PC-3 (cell line): ENCODE data around the gene PRKN. TPM values are rescaled to one million over a fixed set of nuclear protein-coding genes. Genes with fewer than 3 reads are reported as not detected.

Experiments
- ATAC-seq: fragments of 200-7000 bp; cut with Tn5 transposase; 2 replicates; pipeline ENCODE4 v1.9.1; 2020; ENCODE audit warnings: mild to moderate bottlenecking, moderate library complexity
- BruUV-seq: library from RNA; stranded (reverse); fragments of 400-500 nt; replicated peaks from 2 replicates; lab custom pipeline; 2021; lab: Mats Ljungman, UMichigan
- CTCF ChIA-PET: fragments of 300-600 bp; sonication (Branson Sonifier 250); formaldehyde crosslinking; loops from one replicate; lab custom pipeline; 2022; ENCODE audit warnings: antibody characterized with exemption; lab: Charles Lee
- POLR2A ChIA-PET: fragments of 300-600 bp; sonication (Branson Sonifier 250); formaldehyde crosslinking; loops from one replicate; lab custom pipeline; 2022; ENCODE audit warnings: antibody characterized with exemption; ENCODE audit not compliant: unreplicated experiment; lab: Charles Lee
- DNase-seq: peaks from one replicate; pipeline ENCODE4 v3.0.0-alpha.2; 2015
- H2AFZ ChIP-seq: fragments of 300-600 bp; sonication (generic); 2 replicates; pipeline ENCODE4 v1.6.0; 2016; ENCODE audit warnings: antibody characterized with exemption, low read length
- H3F3A ChIP-seq: fragments of 300-600 bp; sonication (generic); one replicate; pipeline ENCODE4 v1.6.0; 2017; ENCODE audit warnings: antibody characterized with exemption, low read length, control low read depth, mild to moderate bottlenecking; ENCODE audit not compliant: unreplicated experiment
- H3K27ac ChIP-seq: fragments of 300-600 bp; sonication (generic); 2 replicates; pipeline ENCODE4 v1.5.1; 2016; ENCODE audit warnings: mild to moderate bottlenecking, low read length
- H3K27me3 ChIP-seq: fragments of 300-600 bp; sonication (generic); 2 replicates; pipeline ENCODE4 v1.6.1; 2016; ENCODE audit warnings: low read length, mixed read lengths
- H3K36me3 ChIP-seq: fragments of 300-600 bp; sonication (generic); 2 replicates; pipeline ENCODE4 v1.6.1; 2016; ENCODE audit warnings: low read depth, mixed run types, low read length, mixed read lengths
- H3K4me1 ChIP-seq: fragments of 300-600 bp; sonication (generic); 2 replicates; pipeline ENCODE4 v1.5.1; 2016; ENCODE audit warnings: low read length; ENCODE audit not compliant: insufficient read depth
- H3K4me2 ChIP-seq: fragments of 300-600 bp; sonication (generic); 2 replicates; pipeline ENCODE4 v1.6.0; 2016; ENCODE audit warnings: low read length
- H3K4me3 ChIP-seq: fragments of 300-600 bp; sonication (generic); 2 replicates; pipeline ENCODE4 v1.5.1; 2016; ENCODE audit warnings: mild to moderate bottlenecking, low read length, mixed read lengths
- H3K79me2 ChIP-seq: fragments of 300-600 bp; sonication (generic); 2 replicates; pipeline ENCODE4 v1.6.1; 2017; ENCODE audit warnings: low read length, mixed read lengths
- H3K9ac ChIP-seq: fragments of 300-600 bp; sonication (generic); 2 replicates; pipeline ENCODE4 v1.6.0; 2016; ENCODE audit warnings: mild to moderate bottlenecking, low read length
- H3K9me2 ChIP-seq: fragments of 300-600 bp; sonication (generic); replicated peaks from 2 replicates; pipeline ENCODE4 v1.6.1; 2016; ENCODE audit warnings: mixed run types, low read length, mixed read lengths
- H3K9me3 ChIP-seq: fragments of 300-600 bp; sonication (generic); 2 replicates; pipeline ENCODE4 v1.6.1; 2016; ENCODE audit warnings: low read length, mixed read lengths
- H4K20me1 ChIP-seq: fragments of 300-600 bp; sonication (generic); 2 replicates; pipeline ENCODE4 v1.6.1; 2016; ENCODE audit warnings: low read length, mixed read lengths
- EZH2 ChIP-seq: fragments of 300-600 bp; sonication (generic); IDR thresholded peaks from one replicate; pipeline ENCODE4 v1.6.1; 2017; ENCODE audit warnings: antibody characterized with exemption, mild to moderate bottlenecking, low read length; ENCODE audit not compliant: unreplicated experiment
- EZH2phosphoT487 ChIP-seq: fragments of 300-600 bp; sonication (generic); IDR thresholded peaks from 2 replicates; pipeline ENCODE4 v1.6.1; 2018; ENCODE audit warnings: mild to moderate bottlenecking, antibody characterized with exemption, low read length, borderline replicate concordance
- intact Hi-C: fragments of 100-400 bp; cut with micrococcal nuclease; formaldehyde crosslinking; loops from 2 replicates; pipeline ENCODE4 v1.9.0; 2023
- total RNA-seq: library from RNA; depleted of rRNA; stranded (reverse); fragments of >200 nt; gene quantifications from 2 replicates; pipeline ENCODE4 v1.2.3, GENCODE V29; 2014
- TF ChIP-seq, protein P1 (sequence below): fragments of 300-600 bp; sonication (generic); conservative IDR thresholded peaks from 2 replicates; pipeline ENCODE4 v1.5.1; 2017; ENCODE audit warnings: antibody characterized with exemption, low read depth, mild to moderate bottlenecking, low read length

The PRKN gene
- total RNA-seq, 1 experiment from 2014 or later, result not detected

DNA sequence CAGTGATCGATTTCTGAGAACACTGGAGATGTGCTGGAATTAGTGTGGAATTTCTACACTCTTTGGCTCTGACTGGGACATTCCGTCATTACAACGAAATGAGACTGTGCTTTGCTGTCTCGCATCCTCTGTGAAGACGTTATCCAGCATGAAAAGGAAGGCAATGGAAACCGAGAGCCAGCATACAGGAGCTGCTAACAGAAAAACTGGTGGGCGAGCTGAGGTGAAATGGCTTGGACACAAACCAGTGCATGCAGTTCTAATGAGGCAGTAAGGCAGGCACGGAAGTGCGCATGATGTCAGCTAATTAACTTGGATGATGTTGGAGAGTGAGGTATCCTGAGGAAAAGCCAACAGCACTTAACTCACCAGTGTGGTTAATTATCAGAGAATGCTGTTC lies 1250.9 kb downstream of the PRKN start:
- no peak for ATAC-seq

DNA sequence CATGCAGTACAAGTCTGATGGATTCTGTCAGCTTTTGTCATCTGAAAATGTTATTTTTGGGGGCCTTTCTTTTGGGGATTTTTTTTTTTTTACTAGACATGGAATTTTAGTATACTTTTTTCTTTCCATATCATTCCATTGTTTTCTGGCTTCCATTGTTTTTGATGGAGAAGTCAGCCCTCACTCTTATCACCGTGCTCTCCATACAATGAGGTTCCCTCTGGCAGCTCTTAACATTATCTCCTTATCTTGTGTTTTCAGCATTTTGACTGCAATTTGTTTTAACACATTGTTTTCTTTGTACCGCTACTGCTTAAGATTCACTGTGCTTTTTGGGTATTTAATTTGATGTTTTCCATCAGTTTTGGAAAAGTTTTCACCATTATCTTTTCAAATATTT lies 1262.2 kb downstream of the PRKN start:
- H3K27ac ChIP-seq, result no peak overlapping the region
- H3F3A ChIP-seq, result no peaks in the 10 kb centered on the region
- H3K4me1 ChIP-seq, result peaks cover 14% of the 10 kb centered on the region; the same call in 1 of the 2 replicates
- no peaks in the 10 kb centered on the region for H3K9me2 ChIP-seq
- intact Hi-C loops, result no loop called here
- POLR2A ChIA-PET, result no interaction called here
- no peaks in the 10 kb centered on the region for H3K36me3 ChIP-seq
- H2AFZ ChIP-seq, result no peak overlapping the region
- H3K9me3 ChIP-seq, result no peaks in the 10 kb centered on the region
- H3K4me3 ChIP-seq, result no peak overlapping the region
- no peak overlapping the region for H3K4me2 ChIP-seq
- ATAC-seq, result no peak
- H3K79me2 ChIP-seq, result no peaks in the 10 kb centered on the region
- DNase-seq, result no peak
- no peak overlapping the region for H3K9ac ChIP-seq
- CTCF ChIA-PET, result no interaction called here
- H3K27me3 ChIP-seq, result no peaks in the 10 kb centered on the region
- no peaks in the 10 kb centered on the region for H4K20me1 ChIP-seq
- no TSS peak for BruUV-seq
- TF ChIP-seq EZH2phosphoT487, result no peak
- no peak for TF ChIP-seq EZH2
- TF ChIP-seq, protein P1, sequence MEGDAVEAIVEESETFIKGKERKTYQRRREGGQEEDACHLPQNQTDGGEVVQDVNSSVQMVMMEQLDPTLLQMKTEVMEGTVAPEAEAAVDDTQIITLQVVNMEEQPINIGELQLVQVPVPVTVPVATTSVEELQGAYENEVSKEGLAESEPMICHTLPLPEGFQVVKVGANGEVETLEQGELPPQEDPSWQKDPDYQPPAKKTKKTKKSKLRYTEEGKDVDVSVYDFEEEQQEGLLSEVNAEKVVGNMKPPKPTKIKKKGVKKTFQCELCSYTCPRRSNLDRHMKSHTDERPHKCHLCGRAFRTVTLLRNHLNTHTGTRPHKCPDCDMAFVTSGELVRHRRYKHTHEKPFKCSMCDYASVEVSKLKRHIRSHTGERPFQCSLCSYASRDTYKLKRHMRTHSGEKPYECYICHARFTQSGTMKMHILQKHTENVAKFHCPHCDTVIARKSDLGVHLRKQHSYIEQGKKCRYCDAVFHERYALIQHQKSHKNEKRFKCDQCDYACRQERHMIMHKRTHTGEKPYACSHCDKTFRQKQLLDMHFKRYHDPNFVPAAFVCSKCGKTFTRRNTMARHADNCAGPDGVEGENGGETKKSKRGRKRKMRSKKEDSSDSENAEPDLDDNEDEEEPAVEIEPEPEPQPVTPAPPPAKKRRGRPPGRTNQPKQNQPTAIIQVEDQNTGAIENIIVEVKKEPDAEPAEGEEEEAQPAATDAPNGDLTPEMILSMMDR, result no peak

More for the DNA sequence above, 1250.9 kb downstream of the PRKN start:
- Histone ChIP-seq H3K79me2 (no peaks in the 10 kb centered on the region), H3K9me2 (no peaks in the 10 kb centered on the region), H3K36me3 (no peaks in the 10 kb centered on the region), H3K4me3 (no peak overlapping the region), H3F3A (no peaks in the 10 kb centered on the region), H3K27me3 (no peaks in the 10 kb centered on the region), H2AFZ (peak overlapping the region; percentile 43; the same call in 1 of the 2 replicates), H3K4me1 (no peaks in the 10 kb centered on the region), H3K4me2 (no peak overlapping the region), H3K9me3 (no peaks in the 10 kb centered on the region), H4K20me1 (no peaks in the 10 kb centered on the region), H3K27ac (no peak overlapping the region), H3K9ac (no peak overlapping the region)
- no TSS peak for BruUV-seq
- DNase-seq, result no peak
- intact Hi-C loops, result no loop called here
- TF ChIP-seq EZH2 (no peak), EZH2phosphoT487 (no peak)
- TF ChIP-seq, protein P1, result no peak
- POLR2A ChIA-PET, result no interaction called here
- CTCF ChIA-PET, result no interaction called here

DNA sequence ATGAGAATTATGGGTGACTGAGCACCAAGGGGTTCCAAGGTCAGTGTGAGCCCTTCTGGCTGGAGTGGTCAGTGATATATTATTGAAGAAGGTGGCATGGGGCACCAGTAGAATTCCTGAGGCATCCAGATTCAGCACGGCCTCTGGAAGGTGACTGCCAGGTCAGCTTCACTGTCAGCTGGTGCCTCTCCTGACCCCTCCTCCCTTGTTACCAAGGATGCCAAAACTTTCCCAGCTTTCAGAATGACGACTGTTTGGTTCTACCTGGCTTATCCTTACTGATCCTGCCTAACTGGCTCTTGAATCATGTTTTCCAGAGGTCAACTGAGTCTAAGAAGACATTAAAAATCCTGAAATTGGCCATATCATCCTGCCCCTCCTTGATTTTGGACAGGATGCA lies 1264.5 kb downstream of the PRKN start:
- intact Hi-C loops, result no loop called here
- Histone ChIP-seq H3K27me3 (no peaks in the 10 kb centered on the region), H2AFZ (no peak overlapping the region), H3K9me3 (no peaks in the 10 kb centered on the region), H4K20me1 (no peaks in the 10 kb centered on the region), H3K4me1 (peaks cover 19% of the 10 kb centered on the region; the same call in 1 of the 2 replicates), H3F3A (no peaks in the 10 kb centered on the region), H3K27ac (no peak overlapping the region), H3K79me2 (no peaks in the 10 kb centered on the region), H3K36me3 (no peaks in the 10 kb centered on the region), H3K4me3 (no peak overlapping the region), H3K4me2 (no peak overlapping the region), H3K9me2 (no peaks in the 10 kb centered on the region), H3K9ac (no peak overlapping the region)
- DNase-seq (peak; percentile 40), ATAC-seq (no peak)
- BruUV-seq, result no TSS peak
- TF ChIP-seq EZH2phosphoT487, result no peak
- no peak for TF ChIP-seq EZH2
- ChIA-PET CTCF (no interaction called here), POLR2A (no interaction called here)
